GM10266 (cell line): ENCODE measurements around the gene AGBL2.

Source experiments
- DNase-seq: peaks from one replicate; pipeline ENCODE4 v3.0.0; 2012; ENCODE audit errors: extremely low spot score
- TF ChIP-seq, protein P1 (sequence below): IDR thresholded peaks from 2 replicates; pipeline ENCODE4 v1.5.1; 2012; ENCODE audit warnings: mild to moderate bottlenecking, low read depth; ENCODE audit not compliant: control insufficient read depth, insufficient read depth; ENCODE audit errors: missing control alignments

AGBL2 gene

DNA sequence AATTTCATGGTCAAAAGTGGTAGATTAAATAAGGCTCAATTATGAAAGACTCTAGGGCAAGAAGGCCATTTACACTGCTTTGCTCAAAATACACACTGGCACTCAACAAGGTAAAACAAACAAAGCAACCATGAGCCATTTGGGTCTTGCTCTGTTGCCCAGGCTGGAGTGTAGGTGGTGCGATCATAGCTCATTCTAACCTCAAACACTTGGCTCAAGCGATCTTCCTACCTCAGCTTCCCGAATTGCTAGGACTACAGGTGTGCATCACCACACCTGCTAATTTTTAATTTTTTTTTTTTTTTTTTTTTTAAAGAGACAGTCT lies 10.9 kb upstream of the AGBL2 start:
- TF ChIP-seq, protein P1, sequence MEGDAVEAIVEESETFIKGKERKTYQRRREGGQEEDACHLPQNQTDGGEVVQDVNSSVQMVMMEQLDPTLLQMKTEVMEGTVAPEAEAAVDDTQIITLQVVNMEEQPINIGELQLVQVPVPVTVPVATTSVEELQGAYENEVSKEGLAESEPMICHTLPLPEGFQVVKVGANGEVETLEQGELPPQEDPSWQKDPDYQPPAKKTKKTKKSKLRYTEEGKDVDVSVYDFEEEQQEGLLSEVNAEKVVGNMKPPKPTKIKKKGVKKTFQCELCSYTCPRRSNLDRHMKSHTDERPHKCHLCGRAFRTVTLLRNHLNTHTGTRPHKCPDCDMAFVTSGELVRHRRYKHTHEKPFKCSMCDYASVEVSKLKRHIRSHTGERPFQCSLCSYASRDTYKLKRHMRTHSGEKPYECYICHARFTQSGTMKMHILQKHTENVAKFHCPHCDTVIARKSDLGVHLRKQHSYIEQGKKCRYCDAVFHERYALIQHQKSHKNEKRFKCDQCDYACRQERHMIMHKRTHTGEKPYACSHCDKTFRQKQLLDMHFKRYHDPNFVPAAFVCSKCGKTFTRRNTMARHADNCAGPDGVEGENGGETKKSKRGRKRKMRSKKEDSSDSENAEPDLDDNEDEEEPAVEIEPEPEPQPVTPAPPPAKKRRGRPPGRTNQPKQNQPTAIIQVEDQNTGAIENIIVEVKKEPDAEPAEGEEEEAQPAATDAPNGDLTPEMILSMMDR: no peak
- DNase-seq: no peak

DNA sequence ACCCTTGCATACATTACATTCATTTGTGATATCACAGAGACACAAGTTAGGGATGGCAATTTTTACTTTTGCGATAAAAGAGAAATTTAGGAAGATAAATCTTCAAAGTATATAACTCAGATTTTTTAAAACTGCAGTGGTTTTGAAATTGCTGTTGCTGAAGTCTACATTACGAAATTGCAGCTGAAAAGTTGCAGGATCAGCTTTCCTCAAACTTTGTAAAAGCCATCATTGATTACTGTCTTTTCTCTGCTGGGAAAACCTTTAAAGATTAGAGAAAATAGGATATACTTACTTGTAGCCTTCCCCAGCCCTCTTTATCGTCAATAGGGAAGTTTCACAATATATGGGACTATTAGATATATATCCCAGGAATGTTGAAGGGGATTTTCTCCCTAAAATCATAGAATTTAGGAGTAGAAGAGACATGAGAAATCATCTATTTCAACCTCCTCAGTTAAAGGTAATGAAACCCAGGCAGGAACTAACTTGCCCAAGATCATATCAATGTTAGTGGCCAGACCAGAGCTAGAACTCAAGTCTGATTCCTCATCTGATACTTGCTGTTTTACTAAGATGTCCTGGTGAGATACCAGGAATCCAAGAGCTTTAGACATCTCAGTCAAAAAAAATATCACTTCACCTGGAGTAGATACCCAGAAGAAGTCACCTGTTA lies 10.4 kb upstream of the AGBL2 start:
- DNase-seq: no peak
- TF ChIP-seq, protein P1: no peak

- DNase-seq: no peak
- TF ChIP-seq, protein P1: no peak
These were observed 9.0 kb upstream of the AGBL2 start for GRCh38 chr11:47724041-47724729.

GRCh38 chr11:47723041-47723440 lies 7.9 kb upstream of the AGBL2 start:
- TF ChIP-seq, protein P1: no peak
- DNase-seq: no peak

GRCh38 chr11:47720651-47721050 lies 5.5 kb upstream of the AGBL2 start:
- DNase-seq: no peak
- TF ChIP-seq, protein P1: no peak

DNA sequence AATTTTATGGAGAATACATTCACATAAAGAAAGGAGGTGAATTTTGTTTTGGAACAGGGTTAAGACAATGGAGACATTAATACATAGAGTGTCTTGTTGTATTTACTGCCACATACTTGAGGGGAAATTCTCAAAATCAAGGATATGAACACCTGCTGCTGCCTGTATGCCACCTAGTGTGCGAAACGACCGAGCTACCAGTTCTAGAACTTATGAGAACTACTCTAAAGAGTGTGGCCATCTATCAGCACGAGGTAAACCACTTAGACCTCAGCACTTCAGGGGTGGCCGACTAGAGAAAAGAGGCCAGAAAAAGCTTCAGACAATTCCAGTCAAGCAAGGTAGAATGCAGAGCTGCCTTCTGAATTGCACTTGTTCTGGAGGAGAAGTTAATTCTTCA lies 1.5 kb upstream of the AGBL2 start:
- DNase-seq: no peak
- TF ChIP-seq, protein P1: no peak

- DNase-seq: peak; percentile 14
- TF ChIP-seq, protein P1: no peak
These were observed 551 bp downstream of the AGBL2 start for GRCh38 chr11:47714554-47715081.
